H1 (cell line): Measurements from ENCODE around the gene SPTBN5. TPM values are rescaled to one million over a fixed set of nuclear protein-coding genes. Genes with fewer than 3 reads are reported as not detected.

Source experiments
- CTCF ChIA-PET: fragments of 300-600 bp; sonication (Branson Sonifier 250); formaldehyde crosslinking; loops from one replicate; lab custom pipeline; 2021; ENCODE audit not compliant: partially characterized antibody; lab: Charles Lee
- POLR2A ChIA-PET: fragments of 300-600 bp; sonication (Branson Sonifier 250); formaldehyde crosslinking; loops from one replicate; lab custom pipeline; 2021; ENCODE audit warnings: inconsistent platforms; ENCODE audit not compliant: partially characterized antibody; lab: Charles Lee
- DNase-seq, 2 experiments: peaks; one replicate each; pipeline versions ENCODE4 v3.0.0 to v3.0.0-alpha.2; 2010 to 2022; ENCODE audit warnings: low spot score in 2 of 2, low read depth in 1 of 2, mixed read lengths in 1 of 2
- FAIRE-seq: peaks from 2 replicates; lab custom pipeline; 2011; peaks lifted over from hg19 to GRCh38; lab: Jason Lieb, UNC
- H2AFZ ChIP-seq: 2 replicates; pipeline ENCODE4 v1.8.1; 2012; ENCODE audit warnings: low read length, inconsistent platforms
- H2AK5ac ChIP-seq: 2 replicates; pipeline ENCODE4 v1.6.1; 2013; ENCODE audit warnings: low read depth, low read length
- H2BK120ac ChIP-seq: replicated peaks from 2 replicates; pipeline ENCODE3; 2013; ENCODE audit warnings: low read depth, low read length, inconsistent platforms
- H2BK12ac ChIP-seq: 2 replicates; pipeline ENCODE4 v1.6.1; 2013; ENCODE audit warnings: low read depth, low read length
- H2BK15ac ChIP-seq: 2 replicates; pipeline ENCODE4 v1.6.1; 2013; ENCODE audit warnings: low read length
- H2BK20ac ChIP-seq: 2 replicates; pipeline ENCODE4 v1.6.1; 2013; ENCODE audit warnings: low read length
- H2BK5ac ChIP-seq: 2 replicates; pipeline ENCODE4 v1.6.1; 2013; ENCODE audit warnings: low read depth, low read length
- H3K14ac ChIP-seq: 2 replicates; pipeline ENCODE4 v1.6.1; 2013; ENCODE audit warnings: inconsistent platforms; ENCODE audit not compliant: insufficient read length
- H3K18ac ChIP-seq: 2 replicates; pipeline ENCODE4 v1.6.1; 2013; ENCODE audit warnings: low read length; ENCODE audit errors: extremely low read depth
- H3K23ac ChIP-seq: 2 replicates; pipeline ENCODE4 v1.6.1; 2013; ENCODE audit warnings: inconsistent platforms; ENCODE audit not compliant: insufficient read length
- H3K23me2 ChIP-seq: 2 replicates; pipeline ENCODE4 v1.6.1; 2013; ENCODE audit warnings: low read depth, low read length
- H3K27ac ChIP-seq: 2 replicates; pipeline ENCODE4 v1.6.1; 2011; ENCODE audit warnings: low read depth, low read length, inconsistent platforms
- H3K27me3 ChIP-seq, 4 experiments: replicated peaks in 1 of 4; 1 replicate in 1 of 4; 2 replicates in 3 of 4; pipeline versions ENCODE4 v1.6.1 to v1.8.1; 2011 to 2013; ENCODE audit warnings: low read length in 3 of 4, mild to moderate bottlenecking in 3 of 4, inconsistent platforms in 2 of 4, mixed read lengths in 2 of 4, moderate library complexity in 1 of 4; ENCODE audit not compliant: control insufficient read depth in 3 of 4, insufficient read depth in 3 of 4; ENCODE audit errors: extremely low read depth in 1 of 4
- H3K36me3 ChIP-seq, 4 experiments: 2 replicates each; pipeline versions ENCODE4 v1.6.1 to v1.8.1; 2011 to 2013; ENCODE audit warnings: mild to moderate bottlenecking in 4 of 4, low read length in 3 of 4, moderate library complexity in 2 of 4, control low read depth in 1 of 4, inconsistent platforms in 1 of 4; ENCODE audit not compliant: insufficient read depth in 4 of 4, control insufficient read depth in 2 of 4
- H3K4ac ChIP-seq: replicated peaks from 2 replicates; pipeline ENCODE3; 2013; ENCODE audit warnings: low read length, low read depth, mixed read lengths, inconsistent platforms; ENCODE audit not compliant: insufficient read length
- H3K4me1 ChIP-seq, 4 experiments: replicated peaks in 1 of 4; 1 replicate in 1 of 4; 2 replicates in 3 of 4; pipeline versions ENCODE4 v1.6.1 to v1.8.1; 2011 to 2013; ENCODE audit warnings: low read length in 3 of 4, inconsistent platforms in 2 of 4, mixed read lengths in 1 of 4; ENCODE audit not compliant: insufficient read depth in 4 of 4, control insufficient read depth in 3 of 4
- H3K4me2 ChIP-seq, 2 experiments: 2 replicates each; pipeline versions ENCODE4 v1.6.1 to v1.8.1; 2011 to 2013; ENCODE audit warnings: low read depth in 2 of 2, low read length in 2 of 2, control low read depth in 1 of 2, inconsistent platforms in 1 of 2, mild to moderate bottlenecking in 1 of 2; ENCODE audit not compliant: insufficient read depth in 1 of 2
- H3K4me3 ChIP-seq, 4 experiments: fragments of 200-600, 300-600 bp in 1 of 4; sonication (generic), shearing (Covaris generic), sonication (Bioruptor Twin) in 1 of 4; 2 replicates each; pipeline versions ENCODE4 v1.5.1 to v1.8.1; 2011 to 2016; ENCODE audit warnings: low read length in 4 of 4, low read depth in 3 of 4, control low read depth in 2 of 4, inconsistent platforms in 2 of 4, mild to moderate bottlenecking in 2 of 4, mixed read lengths in 1 of 4, moderate library complexity in 1 of 4; ENCODE audit not compliant: insufficient read depth in 2 of 4; ENCODE audit errors: extremely low read depth in 1 of 4
- H3K56ac ChIP-seq: replicated peaks from 2 replicates; pipeline ENCODE3; 2013; ENCODE audit warnings: low read depth, mild to moderate bottlenecking, mixed read lengths, low read length, inconsistent platforms; ENCODE audit not compliant: insufficient read length
- H3K79me1 ChIP-seq: 2 replicates; pipeline ENCODE4 v1.6.1; 2013; ENCODE audit warnings: low read depth, low read length, control low read depth
- H3K79me2 ChIP-seq, 2 experiments: 2 replicates each; pipeline versions ENCODE4 v1.6.1 to v1.8.1; 2012 to 2013; ENCODE audit warnings: low read length in 2 of 2, mild to moderate bottlenecking in 2 of 2, inconsistent platforms in 1 of 2; ENCODE audit not compliant: insufficient read depth in 2 of 2, control insufficient read depth in 1 of 2
- H3K9ac ChIP-seq, 4 experiments: replicated peaks in 1 of 4; 1 replicate in 1 of 4; 2 replicates in 3 of 4; pipeline versions ENCODE4 v1.6.1 to v1.8.1; 2011 to 2013; ENCODE audit warnings: low read depth in 3 of 4, low read length in 3 of 4, control low read depth in 2 of 4, mild to moderate bottlenecking in 2 of 4, moderate library complexity in 2 of 4, inconsistent platforms in 1 of 4; ENCODE audit errors: extremely low read depth in 1 of 4
- H3K9me3 ChIP-seq, 2 experiments: 2 replicates each; pipeline versions ENCODE4 v1.6.1 to v1.8.1; 2012 to 2013; ENCODE audit warnings: mild to moderate bottlenecking in 2 of 2, moderate library complexity in 2 of 2, control low read depth in 1 of 2, inconsistent platforms in 1 of 2, low read depth in 1 of 2, low read length in 1 of 2, mixed read lengths in 1 of 2; ENCODE audit not compliant: insufficient read depth in 2 of 2
- H4K20me1 ChIP-seq, 2 experiments: replicated peaks in 1 of 2; 2 replicates each; pipeline versions ENCODE3 to v1.8.1; 2011 to 2013; ENCODE audit warnings: inconsistent platforms in 2 of 2, low read length in 2 of 2, mild to moderate bottlenecking in 1 of 2; ENCODE audit not compliant: insufficient read depth in 2 of 2, control insufficient read depth in 1 of 2
- H4K5ac ChIP-seq: 2 replicates; pipeline ENCODE4 v1.6.1; 2013; ENCODE audit warnings: low read length, low read depth, mixed read lengths, inconsistent platforms; ENCODE audit not compliant: insufficient read length
- H4K8ac ChIP-seq: 2 replicates; pipeline ENCODE4 v1.8.0; 2013; ENCODE audit warnings: mild to moderate bottlenecking, moderate library complexity, low read length, inconsistent platforms; ENCODE audit not compliant: insufficient read depth; ENCODE audit errors: extremely low read depth
- H4K91ac ChIP-seq: replicated peaks from 2 replicates; pipeline ENCODE3; 2013; ENCODE audit warnings: low read length, mixed read lengths, inconsistent platforms; ENCODE audit not compliant: insufficient read length
- BRCA1 ChIP-seq: IDR thresholded peaks from 2 replicates; pipeline ENCODE4 v1.6.1; 2012; ENCODE audit warnings: low read depth, low read length, improper control_type of control experiment
- CHD2 ChIP-seq: IDR thresholded peaks from 2 replicates; pipeline ENCODE4 v1.6.1; 2012; ENCODE audit warnings: low read length, improper control_type of control experiment
- CREB1 ChIP-seq: IDR thresholded peaks from 2 replicates; pipeline ENCODE4 v1.6.1; 2012; ENCODE audit warnings: inconsistent platforms
- EZH2 ChIP-seq: fragments of 200-600 bp; sonication (generic); IDR thresholded peaks from 2 replicates; pipeline ENCODE4 v1.7.1; 2012; ENCODE audit warnings: low read depth, mild to moderate bottlenecking, moderate library complexity, low read length, inconsistent platforms; ENCODE audit not compliant: severe bottlenecking
- FOSL1 ChIP-seq: IDR thresholded peaks from 2 replicates; pipeline ENCODE4 v1.6.1; 2011; ENCODE audit warnings: mild to moderate bottlenecking, low read depth, low read length, moderate library complexity; ENCODE audit not compliant: insufficient read depth
- HDAC6 ChIP-seq: IDR thresholded peaks from one replicate; pipeline ENCODE4 v1.7.1; 2012; ENCODE audit warnings: low read depth, mild to moderate bottlenecking, inconsistent platforms, low read length, moderate library complexity
- POU5F1 ChIP-seq: IDR thresholded peaks from 2 replicates; pipeline ENCODE4 v1.6.1; 2011; ENCODE audit warnings: low read depth, mild to moderate bottlenecking, low read length, moderate library complexity
- RBBP5 ChIP-seq: IDR thresholded peaks from 2 replicates; pipeline ENCODE4 v1.7.1; 2012; ENCODE audit warnings: low read depth, mild to moderate bottlenecking, inconsistent platforms, low read length, moderate library complexity, borderline replicate concordance
- SIN3A ChIP-seq, 2 experiments: IDR thresholded peaks in 1 of 2; conservative IDR thresholded peaks in 1 of 2; 2 replicates each; pipeline ENCODE4 v1.6.1; 2011 to 2012; ENCODE audit warnings: low read length in 2 of 2, improper control_type of control experiment in 1 of 2, low read depth in 1 of 2, mild to moderate bottlenecking in 1 of 2
- TAF7 ChIP-seq: optimal IDR thresholded peaks from 2 replicates; pipeline ENCODE3; 2011; ENCODE audit warnings: low read depth, mild to moderate bottlenecking, inconsistent platforms, low read length, moderate library complexity, borderline replicate concordance
- TBP ChIP-seq: IDR thresholded peaks from 2 replicates; pipeline ENCODE4 v1.6.1; 2011; ENCODE audit warnings: low read depth, low read length, improper control_type of control experiment
- TEAD4 ChIP-seq: IDR thresholded peaks from 2 replicates; pipeline ENCODE4 v1.6.1; 2012; ENCODE audit warnings: low read depth, low read length, inconsistent platforms, mixed read lengths
- WGBS, 2 experiments: shearing (Covaris generic) in 1 of 2; methylation state at CpG; one replicate each; pipeline versions ENCODE4 v1.1.6 to v1.1.7; 2013 to 2015; ENCODE audit warnings: low lambda C conversion rate in 2 of 2, mixed read lengths in 2 of 2, inconsistent platforms in 1 of 2, low coverage in 1 of 2, missing lambda C conversion rate in 1 of 2; ENCODE audit not compliant: insufficient replicate concordance in 2 of 2, insufficient coverage in 1 of 2, insufficient read length in 1 of 2; ENCODE audit errors: extremely low coverage in 1 of 2, missing lambda C conversion rate in 1 of 2; 5-methylcytosine and 5-hydroxymethylcytosine counted together
- polyA plus RNA-seq, 7 experiments: library from polyadenylated mRNA; depleted of rRNA in 3 of 7; stranded (reverse) in 5 of 7; unstranded in 2 of 7; fragments of >200 nt in 5 of 7; fragments of 200-250 nt in 2 of 7; gene quantifications; 1 replicate in 5 of 7; 2 replicates in 1 of 7; 4 replicates in 1 of 7; pipeline versions ENCODE4 v1.2.1 to v1.2.3, GENCODE V29; 2011 to 2013; ENCODE audit warnings: missing spikeins in 2 of 7, mixed read lengths in 2 of 7
- total RNA-seq: library from RNA; stranded (reverse); fragmentation: NEBNext Ultra II Directional; extraction: Animal tissue kit (Norgen Biotek cat#: 25700); gene quantifications from 2 replicates; pipeline ENCODE4 v1.2.1, GENCODE V29; 2021
- TF ChIP-seq, protein P1 (sequence below): IDR thresholded peaks from 2 replicates; pipeline ENCODE4 v1.6.1; 2011; ENCODE audit warnings: low read depth, mild to moderate bottlenecking, low read length; ENCODE audit not compliant: insufficient read depth

Gene SPTBN5
- total and polyA plus RNA-seq, 2 of the 8 experiments (the other 6 are each of a cell fraction or from before 2014, with no cell fraction given): 0.32 to 0.84 TPM

DNA sequence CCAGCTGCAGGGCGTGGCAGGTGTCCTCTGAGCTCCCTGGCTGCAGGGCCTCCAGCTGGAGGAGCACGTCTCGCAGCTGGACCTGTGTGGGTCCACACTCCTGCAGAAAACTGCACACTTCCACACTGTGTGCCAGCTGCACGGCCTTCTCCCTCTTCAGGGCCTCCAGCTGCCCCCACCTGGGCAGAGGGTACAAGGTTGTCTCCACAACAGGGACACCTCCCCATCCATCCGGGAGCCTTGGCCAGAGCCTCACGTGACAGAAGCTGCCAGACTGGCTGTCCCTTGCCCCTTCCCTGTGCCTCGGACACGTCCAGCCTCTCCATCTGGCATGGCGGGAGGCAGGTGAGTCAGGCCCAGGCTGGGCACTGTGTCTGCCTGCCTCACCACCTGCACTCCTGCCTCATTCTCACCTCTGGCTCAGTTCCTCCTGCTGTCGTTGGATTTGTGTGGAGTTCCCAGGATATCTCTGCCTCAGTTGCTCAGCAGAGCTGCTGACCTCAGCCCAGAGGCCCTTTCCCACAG is 14.5 kb downstream of the SPTBN5 start:
- ChIA-PET CTCF (interaction anchor here (0.5 to 7.9 kb wide), 8 partner anchors 13 to 1019 kb away, joined by 3 to 58 read pairs (median 4); partner anchors contain the start of gene MAPKBP1), POLR2A (interaction anchor here (0.8 to 1.4 kb wide), 2 partner anchors 15 to 26 kb away, joined by 4 to 6 read pairs; no protein-coding TSS in a partner anchor)
- FAIRE-seq (no peak), DNase-seq (no peak)
- WGBS, 2 experiments: 91% methylated on average over 10 of the region's 10 CpGs; no CpG with 5 or more reads in 1 of the 2 experiments
- no peak overlapping the region for H2BK120ac ChIP-seq
- H2BK12ac ChIP-seq: no peak overlapping the region
- no peaks in the 10 kb centered on the region for H3K9me3 ChIP-seq
- no peaks in the 10 kb centered on the region for H3K36me3 ChIP-seq
- no peaks in the 10 kb centered on the region for H3K79me2 ChIP-seq
- no peak overlapping the region; a peak in 1 of 7 replicates for H3K9ac ChIP-seq
- H3K4ac ChIP-seq: no peak overlapping the region
- no peak overlapping the region for H2BK15ac ChIP-seq
- peaks cover 0 to 2% of the 10 kb centered on the region in 2 experiments for H4K20me1 ChIP-seq
- H3K4me1 ChIP-seq: peaks cover 0 to 9% (median 4%) of the 10 kb centered on the region in 4 experiments; a peak in 5 of 7 replicates
- H4K5ac ChIP-seq: no peak overlapping the region
- H4K91ac ChIP-seq: no peak overlapping the region
- H3K4me2 ChIP-seq: no peak overlapping the region
- no peak overlapping the region for H3K14ac ChIP-seq
- H2AK5ac ChIP-seq: 0 out of 2 replicates have a peak overlapping the region, but pooled peaks have one; percentile 24
- H3K56ac ChIP-seq: no peak overlapping the region
- H3K23me2 ChIP-seq: peaks cover 4% of the 10 kb centered on the region; the same call in 1 of the 2 replicates
- H2AFZ ChIP-seq: no peak overlapping the region
- H3K27me3 ChIP-seq: peaks cover 21 to 36% (median 31%) of the 10 kb centered on the region in 4 experiments
- no peak overlapping the region for H2BK5ac ChIP-seq
- H4K8ac ChIP-seq: no peak overlapping the region
- H3K27ac ChIP-seq: no peak overlapping the region
- H3K79me1 ChIP-seq: no peaks in the 10 kb centered on the region
- H3K4me3 ChIP-seq: no peak overlapping the region
- no peak overlapping the region for H2BK20ac ChIP-seq
- H3K23ac ChIP-seq: no peak overlapping the region
- no peak overlapping the region for H3K18ac ChIP-seq
- no peak for TF ChIP-seq CHD2
- no peak for TF ChIP-seq CREB1
- TF ChIP-seq TBP: no peak
- TF ChIP-seq, protein P1, sequence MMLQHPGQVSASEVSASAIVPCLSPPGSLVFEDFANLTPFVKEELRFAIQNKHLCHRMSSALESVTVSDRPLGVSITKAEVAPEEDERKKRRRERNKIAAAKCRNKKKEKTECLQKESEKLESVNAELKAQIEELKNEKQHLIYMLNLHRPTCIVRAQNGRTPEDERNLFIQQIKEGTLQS: no peak
- no peak for TF ChIP-seq SIN3A (conservative IDR thresholded peaks at IDR 0.05 in 1 of 2, IDR thresholded peaks at IDR 0.05 in 1 of 2; ENCODE audit: low read depth in 1 of 2, low read length in 2 of 2)
- no peak for TF ChIP-seq TAF7
- TF ChIP-seq EZH2: no peak
- TF ChIP-seq RBBP5: no peak
- no peak for TF ChIP-seq HDAC6
- TF ChIP-seq FOSL1: no peak
- no peak for TF ChIP-seq TEAD4
- no peak for TF ChIP-seq BRCA1
- TF ChIP-seq POU5F1: no peak
